HG02884 (cell line): ENCODE results near the gene LYPD1.

Experiments used
- ATAC-seq: cut with Tn5 transposase; IDR thresholded peaks from one replicate; pipeline ENCODE4 v1.9.1; 2021; ENCODE audit warnings: mild to moderate bottlenecking, moderate library complexity; ENCODE audit not compliant: unreplicated experiment

LYPD1 gene

GRCh38 chr2:132599556-132599955 is 70.4 kb downstream of the LYPD1 start:
- ATAC-seq = no peak

GRCh38 chr2:132598536-132598935 is 71.5 kb downstream of the LYPD1 start:
- ATAC-seq = no peak

- no peak for ATAC-seq
Observed at GRCh38 chr2:132597831-132598230, 72.2 kb downstream of the LYPD1 start.

GRCh38 chr2:132597166-132597565 is 72.8 kb downstream of the LYPD1 start:
- no peak for ATAC-seq

GRCh38 chr2:132595693-132596092 is 74.3 kb downstream of the LYPD1 start:
- ATAC-seq = no peak

- ATAC-seq = no peak
Observed at GRCh38 chr2:132595186-132595585, 74.8 kb downstream of the LYPD1 start.
